H9 (cell line): ENCODE data around the gene ZNF609. TPM values are rescaled to one million over a fixed set of nuclear protein-coding genes. Genes with fewer than 3 reads are reported as not detected.

Experiments used
- DNase-seq: peaks from one replicate; pipeline ENCODE4 v3.0.0-alpha.2; 2017
- H2AFZ ChIP-seq: one replicate; pipeline ENCODE4 v1.6.1; 2013; ENCODE audit warnings: mild to moderate bottlenecking, low read length, control low read depth, moderate library complexity
- H2AK5ac ChIP-seq: 2 replicates; pipeline ENCODE4 v1.6.1; 2013; ENCODE audit warnings: low read length, control low read depth, mixed read lengths; ENCODE audit not compliant: insufficient read length
- H2BK120ac ChIP-seq: one replicate; pipeline ENCODE4 v1.6.1; 2013; ENCODE audit warnings: low read depth, mild to moderate bottlenecking, low read length, control low read depth, inconsistent platforms; ENCODE audit not compliant: poor library complexity, severe bottlenecking
- H2BK12ac ChIP-seq: 2 replicates; pipeline ENCODE4 v1.6.1; 2013; ENCODE audit warnings: low read length, control low read depth, mixed read lengths, low read depth; ENCODE audit not compliant: insufficient read length
- H2BK15ac ChIP-seq: 2 replicates; pipeline ENCODE4 v1.6.1; 2013; ENCODE audit warnings: low read depth, low read length, control low read depth
- H2BK20ac ChIP-seq: one replicate; pipeline ENCODE4 v1.6.1; 2013; ENCODE audit warnings: low read depth, mild to moderate bottlenecking, low read length, control low read depth, inconsistent platforms; ENCODE audit not compliant: poor library complexity, severe bottlenecking
- H2BK5ac ChIP-seq: 2 replicates; pipeline ENCODE4 v1.6.1; 2013; ENCODE audit warnings: low read length, control low read depth, mixed read lengths; ENCODE audit not compliant: insufficient read length
- H3K14ac ChIP-seq: 2 replicates; pipeline ENCODE4 v1.6.1; 2013; ENCODE audit warnings: low read length, control low read depth; ENCODE audit not compliant: insufficient read depth
- H3K18ac ChIP-seq: 2 replicates; pipeline ENCODE4 v1.6.1; 2013; ENCODE audit warnings: low read depth, mild to moderate bottlenecking, mixed read lengths, low read length, control low read depth; ENCODE audit not compliant: insufficient read length
- H3K23ac ChIP-seq: 2 replicates; pipeline ENCODE4 v1.6.1; 2013; ENCODE audit warnings: low read length, control low read depth, mixed read lengths, low read depth; ENCODE audit not compliant: insufficient read length
- H3K23me2 ChIP-seq: 2 replicates; pipeline ENCODE4 v1.6.1; 2013; ENCODE audit warnings: low read depth, mild to moderate bottlenecking, mixed read lengths, low read length, control low read depth; ENCODE audit not compliant: insufficient read length, poor library complexity, severe bottlenecking
- H3K27ac ChIP-seq: 2 replicates; pipeline ENCODE4 v1.5.1; 2013; ENCODE audit warnings: low read length, control low read depth, mixed read lengths, low read depth; ENCODE audit not compliant: insufficient read length
- H3K27me3 ChIP-seq: 2 replicates; pipeline ENCODE4 v1.6.1; 2013; ENCODE audit warnings: low read length, control low read depth, inconsistent platforms; ENCODE audit not compliant: insufficient read depth
- H3K4ac ChIP-seq: 2 replicates; pipeline ENCODE4 v1.6.1; 2013; ENCODE audit warnings: low read depth, mild to moderate bottlenecking, control low read depth, inconsistent platforms, low read length, moderate library complexity
- H3K4me1 ChIP-seq: 2 replicates; pipeline ENCODE4 v1.6.1; 2013; ENCODE audit warnings: low read length, control low read depth, inconsistent platforms; ENCODE audit not compliant: insufficient read depth
- H3K4me2 ChIP-seq: 2 replicates; pipeline ENCODE4 v1.6.1; 2013; ENCODE audit warnings: low read length, control low read depth, mixed read lengths; ENCODE audit not compliant: insufficient read length, insufficient read depth
- H3K56ac ChIP-seq: 2 replicates; pipeline ENCODE4 v1.6.1; 2013; ENCODE audit warnings: low read depth, mild to moderate bottlenecking, mixed read lengths, low read length, control low read depth; ENCODE audit not compliant: insufficient read length
- H3K79me1 ChIP-seq: 2 replicates; pipeline ENCODE4 v1.6.1; 2013; ENCODE audit warnings: low read depth, mild to moderate bottlenecking, moderate library complexity, low read length, control low read depth, inconsistent platforms; ENCODE audit not compliant: insufficient read depth, poor library complexity, severe bottlenecking
- H3K79me2 ChIP-seq: 2 replicates; pipeline ENCODE4 v1.6.1; 2013; ENCODE audit warnings: low read length, control low read depth, inconsistent platforms; ENCODE audit not compliant: insufficient read depth
- H3K9ac ChIP-seq: 2 replicates; pipeline ENCODE4 v1.6.1; 2013; ENCODE audit warnings: low read length, control low read depth, mixed read lengths; ENCODE audit not compliant: insufficient read length; ENCODE audit errors: extremely low read depth
- H3K9me3 ChIP-seq: one replicate; pipeline ENCODE4 v1.6.1; 2013; ENCODE audit warnings: low read depth, low read length, inconsistent platforms; ENCODE audit not compliant: control insufficient read depth
- H3T11ph ChIP-seq: one replicate; pipeline ENCODE4 v1.6.1; 2013; ENCODE audit warnings: mild to moderate bottlenecking, low read length, control low read depth, inconsistent platforms
- H4K20me1 ChIP-seq: one replicate; pipeline ENCODE4 v1.6.1; 2013; ENCODE audit not compliant: control insufficient read depth, insufficient read length, insufficient read depth
- H4K5ac ChIP-seq: 2 replicates; pipeline ENCODE4 v1.6.1; 2013; ENCODE audit warnings: low read depth, mild to moderate bottlenecking, mixed read lengths, low read length, control low read depth; ENCODE audit not compliant: insufficient read length
- H4K8ac ChIP-seq: replicated peaks from 2 replicates; pipeline ENCODE4 v1.6.1; 2013; ENCODE audit warnings: low read length, control low read depth, mixed read lengths, low read depth; ENCODE audit not compliant: insufficient read length
- H4K91ac ChIP-seq: 2 replicates; pipeline ENCODE4 v1.6.1; 2013; ENCODE audit warnings: low read depth, mild to moderate bottlenecking, moderate library complexity, mixed read lengths, low read length, control low read depth; ENCODE audit not compliant: insufficient read length
- H3K27ac Mint-ChIP-seq, 3 experiments: 2 replicates in 2 of 3; 3 replicates in 1 of 3; pipeline ENCODE4 v1.8.0; 2020 to 2021; ENCODE audit warnings: mixed read lengths in 3 of 3, mild to moderate bottlenecking in 1 of 3, moderate library complexity in 1 of 3
- H3K27me3 Mint-ChIP-seq: 2 replicates; pipeline ENCODE4 v1.8.0; 2021; ENCODE audit warnings: low read depth, mild to moderate bottlenecking, moderate library complexity, mixed read lengths
- H3K36me3 Mint-ChIP-seq, 3 experiments: 2 replicates in 2 of 3; 3 replicates in 1 of 3; pipeline ENCODE4 v1.8.0; 2020 to 2021; ENCODE audit warnings: low read depth in 3 of 3, mixed read lengths in 3 of 3; ENCODE audit not compliant: insufficient read depth in 1 of 3
- H3K4me1 Mint-ChIP-seq, 2 experiments: 2 replicates each; pipeline ENCODE4 v1.8.0; 2020; ENCODE audit warnings: mixed read lengths in 2 of 2
- H3K4me3 Mint-ChIP-seq, 2 experiments: 2 replicates in 1 of 2; 3 replicates in 1 of 2; pipeline ENCODE4 v1.8.0; 2020 to 2021; ENCODE audit warnings: mild to moderate bottlenecking in 2 of 2, mixed read lengths in 2 of 2, moderate library complexity in 1 of 2
- H3K9me3 Mint-ChIP-seq, 2 experiments: 2 replicates in 1 of 2; 3 replicates in 1 of 2; pipeline ENCODE4 v1.8.0; 2020; ENCODE audit warnings: mild to moderate bottlenecking in 2 of 2, mixed read lengths in 2 of 2, moderate library complexity in 1 of 2
- CTCF ChIP-seq: fragments of 200-600 bp; sonication (generic); conservative IDR thresholded peaks from 3 replicates; pipeline ENCODE4 v1.8.0; 2021; ENCODE audit warnings: antibody characterized with exemption, mild to moderate bottlenecking
- WGBS: extraction: QIAGEN DNeasy Blood & Tissue Kit; methylation state at CpG from one replicate; pipeline ENCODE4 v1.1.7; 2013; ENCODE audit warnings: missing lambda C conversion rate, low lambda C conversion rate, mixed read lengths; ENCODE audit not compliant: insufficient read length; ENCODE audit errors: extremely low coverage; 5-methylcytosine and 5-hydroxymethylcytosine counted together
- total RNA-seq: library from RNA; stranded (reverse); gene quantifications from 2 replicates; pipeline ENCODE4 v1.2.1, GENCODE V29; 2021

Gene ZNF609
- total RNA-seq, 1 experiment from 2014 or later: 45.3 TPM

- no peak overlapping the region for H3K56ac ChIP-seq
- H4K5ac ChIP-seq: no peak overlapping the region
- Mint-ChIP-seq H3K4me3 (no peak overlapping the region), H3K27me3 (no peaks in the 10 kb centered on the region), H3K36me3 (peaks cover 14 to 43% (median 33%) of the 10 kb centered on the region in 3 experiments), H3K4me1 (peaks cover 17 to 21% of the 10 kb centered on the region in 2 experiments), H3K27ac (peak overlapping the region in 2 of 3 experiments; percentile 0 to 19; a peak in 2 of 7 replicates), H3K9me3 (no peaks in the 10 kb centered on the region)
- no peaks in the 10 kb centered on the region for H4K20me1 ChIP-seq
- no peak overlapping the region for H3K4me2 ChIP-seq
- no peak overlapping the region for H4K91ac ChIP-seq
- no peak overlapping the region for H3K4ac ChIP-seq
- H3K18ac ChIP-seq: no peak overlapping the region
- no peak overlapping the region for H2BK12ac ChIP-seq
- H3K23me2 ChIP-seq: no peaks in the 10 kb centered on the region
- no peak for TF ChIP-seq CTCF
- H2BK120ac ChIP-seq: no peak overlapping the region
- H3T11ph ChIP-seq: no peak overlapping the region
- no peak overlapping the region for H2AFZ ChIP-seq
- peak overlapping the region; percentile 20 for H3K23ac ChIP-seq
- no peaks in the 10 kb centered on the region for H3K27me3 ChIP-seq
- no peak overlapping the region for H3K9ac ChIP-seq
- H3K9me3 ChIP-seq: no peaks in the 10 kb centered on the region
- H2BK20ac ChIP-seq: no peak overlapping the region
- no CpG with 5 or more reads among the region's 1 CpG for WGBS
- H3K79me1 ChIP-seq: peaks cover 13% of the 10 kb centered on the region
- DNase-seq: no peak
- no peak overlapping the region for H2AK5ac ChIP-seq
- H2BK5ac ChIP-seq: no peak overlapping the region
- H4K8ac ChIP-seq: no peak overlapping the region
- peaks cover 3% of the 10 kb centered on the region for H3K4me1 ChIP-seq
- H2BK15ac ChIP-seq: no peak overlapping the region
- peaks cover 6% of the 10 kb centered on the region; the same call in 1 of the 2 replicates for H3K79me2 ChIP-seq
- H3K27ac ChIP-seq: no peak overlapping the region
- no peak overlapping the region for H3K14ac ChIP-seq
These were observed 43.3 kb downstream of the ZNF609 start for GRCh38 chr15:64503640-64504039.
